SJCRH30 (cell line): ENCODE results near the gene TNFRSF21. TPM values are rescaled to one million over a fixed set of nuclear protein-coding genes. Genes with fewer than 3 reads are reported as not detected.
"Not testable (repeated sequence)": the region's sequence is repeated elsewhere in the genome, so short reads cannot be mapped to it uniquely, and the experiment has no call there.

Source experiments
- DNase-seq, 2 experiments: peaks; one replicate each; pipeline ENCODE4 v3.0.0-alpha.2; 2015 to 2020
- H3K27ac ChIP-seq: fragments of 250-450 bp; sonication (Bioruptor Pico); 2 replicates; pipeline ENCODE4 v1.5.1; 2020; ENCODE audit warnings: mild to moderate bottlenecking, moderate library complexity
- H3K27me3 ChIP-seq: fragments of 250-450 bp; sonication (Bioruptor Pico); 2 replicates; pipeline ENCODE4 v1.5.1; 2020; ENCODE audit warnings: mild to moderate bottlenecking, moderate library complexity
- H3K36me3 ChIP-seq: fragments of 250-450 bp; sonication (Bioruptor Pico); 2 replicates; pipeline ENCODE4 v1.5.1; 2020; ENCODE audit warnings: mild to moderate bottlenecking, moderate library complexity
- H3K4me1 ChIP-seq: fragments of 250-450 bp; sonication (Bioruptor Pico); 2 replicates; pipeline ENCODE4 v1.5.1; 2020; ENCODE audit warnings: mild to moderate bottlenecking, moderate library complexity
- H3K4me3 ChIP-seq: fragments of 250-450 bp; sonication (Bioruptor Pico); 2 replicates; pipeline ENCODE4 v1.5.1; 2020; ENCODE audit warnings: mild to moderate bottlenecking, moderate library complexity
- H3K9me3 ChIP-seq: fragments of 250-450 bp; sonication (Bioruptor Pico); replicated peaks from 2 replicates; pipeline ENCODE4 v1.5.1; 2020; ENCODE audit warnings: mild to moderate bottlenecking, moderate library complexity
- total RNA-seq: library from RNA; depleted of rRNA; stranded (reverse); fragments of >200 nt; shearing (Covaris generic); gene quantifications from 2 replicates; pipeline ENCODE4 v1.2.3, GENCODE V29; 2014

TNFRSF21 gene
- total RNA-seq, 1 experiment from 2014 or later: 25.1 TPM

- not testable (repeated sequence) for H3K27ac ChIP-seq, H3K4me1 ChIP-seq, DNase-seq, H3K36me3 ChIP-seq, H3K4me3 ChIP-seq, H3K9me3 ChIP-seq, H3K27me3 ChIP-seq
Observed at GRCh38 chr6:47223251-47223650, 86.5 kb downstream of the TNFRSF21 start.

DNA sequence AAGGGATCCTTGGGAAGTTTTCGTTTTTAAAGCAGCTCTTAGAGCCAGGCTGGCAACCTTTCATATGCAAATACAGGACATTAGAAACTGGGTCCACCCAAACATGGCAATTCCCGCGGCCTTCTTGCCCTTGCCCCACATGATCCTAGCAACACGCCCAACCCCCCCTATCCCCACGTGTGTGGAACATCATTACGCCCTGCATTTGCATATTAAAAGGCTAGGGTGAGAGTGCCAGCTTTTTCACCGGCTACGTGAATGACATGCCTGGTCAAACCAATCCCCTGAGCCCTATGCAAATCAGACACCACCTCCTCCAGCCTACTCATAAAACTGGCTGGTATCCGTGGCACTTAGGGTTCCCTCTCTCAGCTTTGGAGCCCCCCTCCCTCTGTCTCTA lies 88.1 kb downstream of the TNFRSF21 start:
- Histone ChIP-seq H3K9me3 (0 out of 2 replicates have a peak, but pooled peaks cover 3% of the 10 kb centered on the region), H3K4me1 (no peaks in the 10 kb centered on the region), H3K27ac (no peak overlapping the region), H3K36me3 (no peaks in the 10 kb centered on the region), H3K4me3 (no peak overlapping the region), H3K27me3 (no peaks in the 10 kb centered on the region)
- no peak for DNase-seq

DNA sequence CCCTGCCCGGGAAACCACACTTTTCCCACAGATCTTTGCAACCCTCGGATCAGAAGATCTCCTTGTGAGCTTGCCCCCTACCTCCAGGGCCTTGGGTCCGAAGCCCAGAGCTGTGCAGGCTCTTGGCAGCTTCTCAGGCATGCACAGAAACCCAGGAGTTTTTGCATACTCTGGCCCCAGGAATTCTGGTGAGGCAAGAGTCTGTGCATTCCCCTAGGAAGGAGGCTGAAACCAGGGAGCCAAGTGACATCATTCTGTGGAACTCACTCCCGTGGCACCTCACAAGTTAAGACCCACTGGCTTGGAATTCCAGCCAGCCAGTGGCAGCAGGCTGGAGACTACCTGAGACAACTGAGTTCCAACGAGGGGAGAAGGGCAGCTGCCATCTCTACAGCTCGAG lies 100.1 kb downstream of the TNFRSF21 start:
- no peak for DNase-seq
- no peaks in the 10 kb centered on the region for H3K4me1 ChIP-seq
- H3K4me3 ChIP-seq: no peak overlapping the region
- no peaks in the 10 kb centered on the region for H3K27me3 ChIP-seq
- no peak overlapping the region for H3K27ac ChIP-seq
- no peaks in the 10 kb centered on the region for H3K9me3 ChIP-seq
- no peaks in the 10 kb centered on the region for H3K36me3 ChIP-seq

DNA sequence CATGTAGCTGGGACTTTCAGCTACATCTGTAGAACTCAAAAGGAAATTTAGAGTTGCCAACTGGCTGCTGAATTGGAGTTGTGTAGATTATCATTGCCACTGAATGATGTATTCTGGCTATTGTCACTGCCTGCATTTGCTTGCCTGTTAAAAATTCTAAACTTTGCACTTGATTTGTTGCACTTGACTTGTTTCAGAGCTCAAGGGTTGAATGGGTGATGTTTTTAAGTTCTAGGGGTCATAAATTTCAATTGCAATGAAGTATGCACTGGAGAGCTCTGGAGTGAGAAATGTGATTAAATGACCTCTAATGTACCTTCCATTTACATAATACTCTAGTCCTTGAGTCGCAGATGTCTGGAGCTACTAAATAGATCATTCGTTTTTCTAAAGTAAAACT lies 102.4 kb downstream of the TNFRSF21 start:
- Histone ChIP-seq H3K4me1 (no peaks in the 10 kb centered on the region), H3K27ac (no peak overlapping the region), H3K9me3 (no peaks in the 10 kb centered on the region), H3K36me3 (no peaks in the 10 kb centered on the region), H3K4me3 (no peak overlapping the region), H3K27me3 (no peaks in the 10 kb centered on the region)
- DNase-seq: no peak

GRCh38 chr6:47206626-47207025 lies 103.1 kb downstream of the TNFRSF21 start:
- Histone ChIP-seq H3K4me3 (no peak overlapping the region), H3K27me3 (no peaks in the 10 kb centered on the region), H3K9me3 (no peaks in the 10 kb centered on the region), H3K27ac (no peak overlapping the region), H3K4me1 (no peaks in the 10 kb centered on the region), H3K36me3 (no peaks in the 10 kb centered on the region)
- no peak for DNase-seq

DNA sequence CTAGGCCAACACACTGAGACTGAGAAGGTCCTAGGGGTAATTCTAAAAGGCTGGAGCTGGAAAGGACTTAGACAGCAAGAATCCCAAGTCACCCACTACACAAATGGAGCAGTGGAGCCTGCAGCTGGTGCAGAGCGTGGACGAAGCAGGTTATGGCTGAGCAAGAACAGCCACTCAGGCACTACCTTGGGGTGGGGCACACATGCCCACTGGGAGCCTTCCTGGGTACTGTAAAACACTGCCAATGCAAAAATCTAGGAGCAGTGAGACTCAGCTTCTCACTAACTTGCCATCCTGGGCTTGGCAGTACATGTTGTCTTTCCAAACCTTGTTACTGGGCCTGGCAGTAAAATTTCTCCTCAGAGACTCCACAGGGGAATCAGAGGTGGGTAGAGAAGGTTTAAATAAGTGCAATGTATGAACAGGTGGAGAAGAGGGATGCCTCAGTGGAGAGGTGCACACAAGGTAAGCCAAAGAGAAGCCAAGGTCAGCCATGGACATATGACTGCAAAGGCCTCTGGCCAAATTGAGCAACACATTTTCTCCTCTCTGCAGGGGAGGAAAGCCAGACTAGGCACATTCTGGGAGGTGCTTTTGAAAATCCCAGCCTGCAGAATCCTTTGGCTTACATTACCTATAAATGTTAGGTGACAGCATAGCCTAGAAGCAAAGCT lies 105.6 kb downstream of the TNFRSF21 start:
- no peaks in the 10 kb centered on the region for H3K4me1 ChIP-seq
- no peaks in the 10 kb centered on the region for H3K36me3 ChIP-seq
- H3K27ac ChIP-seq: no peak overlapping the region
- no peak for DNase-seq
- H3K27me3 ChIP-seq: no peaks in the 10 kb centered on the region
- no peak overlapping the region for H3K4me3 ChIP-seq
- no peaks in the 10 kb centered on the region for H3K9me3 ChIP-seq

- Histone ChIP-seq H3K36me3 (no peaks in the 10 kb centered on the region), H3K4me3 (no peak overlapping the region), H3K27me3 (no peaks in the 10 kb centered on the region), H3K4me1 (no peaks in the 10 kb centered on the region), H3K27ac (no peak overlapping the region), H3K9me3 (no peaks in the 10 kb centered on the region)
- DNase-seq: no peak
Observed at GRCh38 chr6:47203266-47203937, 106.3 kb downstream of the TNFRSF21 start.

GRCh38 chr6:47202644-47203205 lies 107.0 kb downstream of the TNFRSF21 start:
- DNase-seq: no peak
- Histone ChIP-seq H3K9me3 (no peaks in the 10 kb centered on the region), H3K36me3 (no peaks in the 10 kb centered on the region), H3K27ac (no peak overlapping the region), H3K4me3 (no peak overlapping the region), H3K27me3 (no peaks in the 10 kb centered on the region), H3K4me1 (no peaks in the 10 kb centered on the region)

DNA sequence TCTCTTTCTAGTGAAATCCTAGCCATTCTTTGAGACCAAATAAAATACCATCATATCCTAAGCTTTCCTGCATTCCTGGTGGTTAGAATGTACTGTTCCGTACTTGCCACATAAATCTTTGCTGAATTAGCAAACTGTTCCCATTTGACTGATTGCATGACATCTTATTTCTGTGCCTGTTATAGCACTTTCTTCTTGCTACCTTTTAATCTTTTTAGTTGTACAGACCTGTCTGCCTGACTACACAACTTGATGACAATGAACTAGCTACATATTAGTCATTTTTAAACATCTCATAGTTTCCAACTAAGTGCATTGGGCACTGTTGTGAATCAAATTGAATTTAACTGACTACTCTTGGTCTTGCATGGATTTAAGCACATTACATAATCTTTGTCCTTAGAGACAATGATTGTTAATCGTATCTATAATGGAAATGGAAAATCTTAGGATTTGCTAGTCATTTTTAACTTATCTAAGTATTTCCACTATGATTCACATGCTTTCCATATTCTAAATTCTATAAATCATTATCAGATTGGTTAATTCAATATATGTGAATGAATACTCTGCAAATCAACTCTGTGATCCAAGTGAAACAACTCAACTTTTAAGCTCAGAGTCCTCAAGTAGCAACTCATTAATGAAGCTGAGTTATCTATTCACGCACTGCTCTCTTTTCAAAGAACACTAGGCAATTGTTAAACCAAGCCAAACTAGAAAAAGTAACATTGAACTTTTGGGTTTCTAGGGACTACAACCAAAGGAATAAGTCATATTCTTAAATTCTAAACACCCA lies 109.0 kb downstream of the TNFRSF21 start:
- Histone ChIP-seq H3K4me3 (no peak overlapping the region), H3K27ac (no peak overlapping the region), H3K9me3 (no peaks in the 10 kb centered on the region), H3K4me1 (peaks cover 15% of the 10 kb centered on the region), H3K27me3 (no peaks in the 10 kb centered on the region), H3K36me3 (no peaks in the 10 kb centered on the region)
- DNase-seq: no peak

DNA sequence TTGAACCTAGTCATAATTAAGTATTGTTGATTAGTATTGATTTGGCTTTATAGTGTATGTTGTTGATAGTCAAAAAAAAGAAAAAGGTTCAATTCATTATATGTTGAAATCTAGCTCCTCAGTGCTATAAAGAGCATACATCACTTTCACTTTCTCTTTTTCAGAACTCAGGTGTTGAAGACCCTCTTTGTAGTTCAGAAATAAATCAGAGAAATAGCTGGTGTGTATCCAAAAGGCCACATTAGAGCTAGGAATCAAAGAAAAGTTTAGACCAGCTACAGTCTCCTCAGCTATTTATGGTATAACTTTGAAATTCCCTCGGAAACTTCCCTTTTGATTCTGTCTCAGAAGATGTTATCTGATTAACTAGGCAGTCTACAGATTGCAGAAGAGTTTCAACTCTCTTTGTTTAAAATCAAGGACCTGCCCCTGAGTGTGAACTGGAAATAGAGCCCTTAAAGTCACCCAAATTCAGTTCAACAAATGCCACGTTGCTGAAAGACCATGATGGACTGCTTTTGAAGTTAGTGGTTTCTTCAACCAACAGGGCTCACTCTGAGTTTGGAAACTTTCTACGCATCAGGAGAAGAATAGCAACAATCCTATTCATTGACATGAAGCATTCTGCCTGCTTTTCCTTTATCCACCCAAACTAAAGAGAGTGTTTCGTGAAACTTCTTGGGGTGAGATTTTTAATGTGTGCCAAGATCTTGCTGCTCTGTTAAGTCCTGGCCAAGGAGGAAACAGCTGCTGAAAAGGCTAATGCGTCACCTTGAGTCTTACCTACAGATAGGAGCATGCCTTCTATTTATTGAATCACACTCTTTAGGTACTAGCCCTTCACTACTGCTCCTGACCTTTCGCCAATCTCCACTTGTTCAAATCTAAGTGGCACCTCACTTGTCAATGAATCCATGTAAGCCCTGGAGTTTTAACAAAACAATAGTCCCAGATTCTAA lies 111.7 kb downstream of the TNFRSF21 start:
- DNase-seq: no peak
- Histone ChIP-seq H3K9me3 (no peaks in the 10 kb centered on the region), H3K27ac (no peak overlapping the region), H3K27me3 (no peaks in the 10 kb centered on the region), H3K36me3 (no peaks in the 10 kb centered on the region), H3K4me3 (no peak overlapping the region), H3K4me1 (peaks cover 31% of the 10 kb centered on the region)

- no peak overlapping the region for H3K4me3 ChIP-seq
- H3K27me3 ChIP-seq: no peaks in the 10 kb centered on the region
- peak overlapping the region; percentile 53 for H3K27ac ChIP-seq
- H3K9me3 ChIP-seq: no peaks in the 10 kb centered on the region
- DNase-seq: no peak
- no peaks in the 10 kb centered on the region for H3K36me3 ChIP-seq
- H3K4me1 ChIP-seq: peaks cover 31% of the 10 kb centered on the region
Observed at GRCh38 chr6:47196113-47196512, 113.6 kb downstream of the TNFRSF21 start.

DNA sequence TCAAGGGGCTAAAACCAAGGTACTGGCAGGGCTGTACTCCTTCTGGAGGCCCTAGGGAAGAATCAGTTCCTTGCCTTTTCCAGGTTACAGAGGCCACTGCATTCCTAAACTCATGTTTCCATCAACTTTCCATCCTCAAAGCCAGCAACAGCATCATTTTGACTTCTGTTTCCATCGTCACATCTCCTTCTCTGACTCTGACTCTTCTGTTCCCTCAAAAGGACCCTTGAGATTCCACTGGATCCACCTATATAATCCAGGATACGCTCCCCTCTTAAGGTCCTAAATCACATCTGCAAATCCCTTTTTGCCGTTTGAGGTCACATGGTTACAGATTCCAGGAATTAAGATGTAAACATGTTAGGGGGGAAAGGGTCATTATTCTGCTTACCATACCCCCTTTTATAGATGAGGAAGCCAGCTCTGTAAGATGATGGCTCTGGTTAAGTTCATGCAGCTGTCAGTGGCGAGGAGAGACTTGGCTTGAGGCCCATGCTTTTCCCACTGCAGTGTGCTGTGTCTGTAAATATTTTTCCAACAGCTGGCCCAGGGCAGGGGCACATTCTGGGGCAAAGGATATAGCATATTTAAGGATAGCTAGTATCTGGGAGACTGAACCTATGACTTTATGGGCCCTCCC lies 114.6 kb downstream of the TNFRSF21 start:
- H3K27me3 ChIP-seq: no peaks in the 10 kb centered on the region
- H3K9me3 ChIP-seq: no peaks in the 10 kb centered on the region
- H3K4me3 ChIP-seq: peak overlapping the region; percentile 11; the same call in 1 of the 2 replicates
- H3K27ac ChIP-seq: peak overlapping the region; percentile 53
- no peaks in the 10 kb centered on the region for H3K36me3 ChIP-seq
- peaks cover 31% of the 10 kb centered on the region for H3K4me1 ChIP-seq
- peak; percentile 91 to 96 for DNase-seq

DNA sequence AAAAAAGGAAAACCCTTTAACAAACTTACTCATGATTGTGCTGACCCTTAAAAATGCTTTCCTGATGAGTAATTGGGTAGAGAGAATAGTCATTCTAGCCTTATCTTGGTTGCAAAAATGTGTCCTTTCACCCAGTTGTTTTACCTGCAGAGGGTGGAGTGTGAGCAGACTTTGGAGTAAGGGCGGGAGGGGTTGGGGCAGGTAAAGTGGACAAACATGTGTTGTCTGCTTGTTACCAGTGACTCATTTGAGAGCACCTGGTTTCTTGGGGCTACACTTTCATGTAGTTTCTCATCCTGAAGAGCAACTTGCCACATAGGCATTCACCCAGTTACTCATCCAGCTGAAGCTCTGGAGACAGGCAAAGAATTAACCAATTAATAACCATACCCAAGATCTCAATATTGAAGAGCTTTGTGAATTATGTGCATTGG lies 121.1 kb downstream of the TNFRSF21 start:
- Histone ChIP-seq H3K27me3 (no peaks in the 10 kb centered on the region), H3K4me3 (no peak overlapping the region), H3K9me3 (no peaks in the 10 kb centered on the region), H3K27ac (no peak overlapping the region), H3K36me3 (no peaks in the 10 kb centered on the region), H3K4me1 (no peaks in the 10 kb centered on the region; the same call in 1 of the 2 replicates)
- no peak for DNase-seq
